Activated naive CD4-positive, alpha-beta T cell (primary cell): ENCODE data around the gene SPARCL1.
"Not testable (repeated sequence)": the region's sequence is repeated elsewhere in the genome, so short reads cannot be mapped to it uniquely, and the experiment has no call there.

Source experiments
- DNase-seq, 4 experiments: peaks; one replicate each; lab custom pipeline; 2025; lab: John Stamatoyannopoulos, UW

The SPARCL1 gene

DNA sequence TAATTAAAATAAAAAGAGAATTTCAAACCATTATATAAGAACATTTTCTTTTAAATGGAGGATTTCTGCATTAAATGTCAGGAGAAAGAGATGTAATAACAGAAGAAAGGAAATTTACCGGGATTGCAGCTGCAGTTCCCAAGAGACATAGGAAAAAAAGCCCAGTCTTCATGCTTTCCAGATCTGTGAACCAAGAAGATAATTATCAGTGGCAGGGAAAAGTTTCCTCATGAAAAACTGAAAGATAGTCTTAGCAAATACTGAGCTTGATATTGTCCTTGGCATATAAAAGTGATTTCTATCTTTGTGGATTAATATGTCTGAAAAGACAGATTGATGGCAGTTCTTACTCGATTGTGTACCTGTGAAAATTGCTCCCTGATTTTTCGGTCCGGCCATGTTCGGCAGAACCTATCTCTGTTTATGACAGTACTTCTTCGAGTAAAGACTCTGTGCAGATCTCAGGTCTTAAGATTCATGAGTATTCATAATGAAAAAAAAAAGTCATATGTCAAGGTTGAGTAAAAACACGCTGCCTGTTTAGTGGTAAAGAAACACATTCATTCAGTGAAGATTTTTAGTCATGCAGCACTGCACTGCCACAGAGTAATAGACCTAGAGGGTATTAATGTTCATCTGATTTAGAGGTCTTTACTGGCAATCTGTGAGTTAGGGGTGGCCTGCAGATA lies 29.6 kb downstream of the SPARCL1 start:
- no peak for DNase-seq

DNA sequence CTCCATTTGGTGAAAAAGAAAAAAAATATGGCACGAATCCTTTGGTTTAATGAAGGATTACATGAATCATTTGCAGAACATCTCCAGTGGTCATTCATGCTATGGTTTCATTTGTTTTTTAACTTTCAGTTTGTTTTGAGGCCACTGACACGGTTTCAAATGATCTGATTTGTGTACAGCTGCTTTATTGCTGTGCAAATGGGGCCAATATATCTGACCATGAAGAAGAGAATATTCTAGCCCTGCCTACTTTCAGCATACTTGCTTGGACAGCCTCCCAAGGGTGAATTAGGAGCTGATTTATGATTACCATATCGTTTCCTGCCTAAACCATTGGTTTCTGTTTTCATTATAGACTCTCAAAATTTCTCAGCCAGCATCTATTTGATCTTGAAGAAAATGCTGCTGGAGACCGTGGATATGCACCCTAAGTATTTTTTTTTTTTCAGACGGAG lies 30.7 kb downstream of the SPARCL1 start:
- no peak for DNase-seq

DNA sequence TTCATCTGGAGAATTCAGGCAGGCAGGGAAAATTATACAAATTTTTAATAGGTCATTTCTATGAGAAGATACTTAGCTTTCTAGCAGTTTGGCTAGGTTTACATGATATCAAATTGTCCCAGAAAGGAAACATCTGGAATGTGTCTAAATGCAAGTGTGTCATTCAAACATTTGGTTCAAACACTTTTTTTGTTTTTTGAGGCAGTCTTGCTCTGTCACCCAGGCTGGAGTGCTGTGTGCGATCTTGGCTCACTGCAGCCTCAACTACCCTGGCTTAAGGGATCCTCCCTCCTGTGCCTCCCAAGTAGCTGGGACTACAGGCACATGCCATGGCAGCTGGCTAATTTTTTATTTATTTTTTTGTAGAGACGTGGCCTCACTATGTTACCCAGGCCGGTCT lies 31.6 kb downstream of the SPARCL1 start:
- DNase-seq, result no peak

DNA sequence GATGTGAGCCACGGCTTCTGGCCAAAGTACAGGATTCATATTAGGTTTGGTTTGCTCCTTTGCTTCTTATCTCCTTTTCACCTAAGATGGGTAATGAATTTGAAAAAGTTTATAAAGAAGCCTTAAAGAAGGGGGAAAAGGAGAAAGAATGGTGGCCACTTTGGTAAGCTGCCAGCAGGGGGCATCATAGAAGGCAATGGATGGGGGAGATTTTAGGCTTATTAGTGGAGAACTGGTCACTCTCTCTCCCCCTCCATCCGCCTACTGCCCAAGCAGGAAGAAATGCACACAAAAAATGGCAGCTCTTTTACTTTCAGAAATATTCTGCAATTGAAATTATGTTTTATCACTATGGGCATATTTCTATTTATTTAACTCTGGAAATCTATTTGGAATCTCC lies 32.0 kb downstream of the SPARCL1 start:
- DNase-seq, result no peak

DNA sequence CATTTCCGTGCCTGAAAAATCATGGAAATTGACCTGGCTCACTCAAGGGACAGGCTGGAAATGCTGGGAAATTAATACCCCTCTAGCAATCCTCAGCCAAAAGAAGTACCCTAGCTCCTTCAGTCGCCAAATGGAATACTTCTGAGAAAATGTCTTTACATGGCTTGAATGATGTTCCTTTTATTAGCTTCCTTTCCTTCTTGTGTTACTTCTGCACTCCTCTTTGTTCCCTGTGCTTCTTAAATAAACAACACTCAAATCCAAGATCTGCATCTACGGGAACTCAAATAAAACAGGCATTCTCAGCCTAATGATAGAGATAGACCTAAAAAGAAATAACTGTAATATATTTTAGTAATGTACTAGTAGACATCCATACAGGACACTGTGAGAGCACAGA lies 36.1 kb downstream of the SPARCL1 start:
- DNase-seq, result no peak

DNA sequence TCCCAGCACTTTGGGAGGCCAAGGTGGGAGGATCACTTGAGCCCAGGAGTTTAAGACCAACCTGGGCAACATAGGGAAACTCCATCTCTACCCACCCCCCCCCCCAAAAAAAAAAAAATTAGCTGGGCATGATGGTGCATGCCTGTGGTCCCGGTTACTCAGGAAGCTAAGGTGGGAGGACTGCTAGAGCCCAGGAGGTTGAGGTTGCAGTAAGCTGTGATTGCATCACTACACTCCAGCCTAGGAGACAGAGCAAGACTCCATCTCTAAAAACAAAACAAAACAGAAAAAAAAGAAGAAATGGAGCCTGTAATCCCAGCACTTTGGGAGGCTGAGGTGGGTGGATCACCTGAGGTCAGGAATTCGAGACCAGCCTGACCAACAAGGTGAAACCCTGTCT lies 37.3 kb downstream of the SPARCL1 start:
- not testable (repeated sequence) for DNase-seq

DNA sequence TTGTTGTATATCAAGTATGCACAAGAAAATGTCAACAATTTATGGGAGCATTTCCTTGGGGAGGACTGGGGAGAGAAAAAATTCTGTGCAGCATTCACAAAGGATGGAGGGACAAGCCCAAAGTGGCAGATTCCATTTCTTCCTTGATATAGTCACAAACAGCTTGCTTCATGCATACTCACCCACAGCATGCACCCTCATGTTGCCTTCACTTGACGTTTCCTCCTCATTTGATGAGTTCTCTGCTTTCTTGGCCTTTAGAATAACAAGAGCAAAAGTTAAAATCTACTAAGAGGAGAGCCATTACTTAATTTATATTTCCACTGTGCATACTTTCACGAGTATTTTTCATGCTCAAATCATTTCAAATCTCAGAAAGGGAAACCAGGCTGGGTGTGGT lies 37.7 kb downstream of the SPARCL1 start:
- no peak for DNase-seq

DNA sequence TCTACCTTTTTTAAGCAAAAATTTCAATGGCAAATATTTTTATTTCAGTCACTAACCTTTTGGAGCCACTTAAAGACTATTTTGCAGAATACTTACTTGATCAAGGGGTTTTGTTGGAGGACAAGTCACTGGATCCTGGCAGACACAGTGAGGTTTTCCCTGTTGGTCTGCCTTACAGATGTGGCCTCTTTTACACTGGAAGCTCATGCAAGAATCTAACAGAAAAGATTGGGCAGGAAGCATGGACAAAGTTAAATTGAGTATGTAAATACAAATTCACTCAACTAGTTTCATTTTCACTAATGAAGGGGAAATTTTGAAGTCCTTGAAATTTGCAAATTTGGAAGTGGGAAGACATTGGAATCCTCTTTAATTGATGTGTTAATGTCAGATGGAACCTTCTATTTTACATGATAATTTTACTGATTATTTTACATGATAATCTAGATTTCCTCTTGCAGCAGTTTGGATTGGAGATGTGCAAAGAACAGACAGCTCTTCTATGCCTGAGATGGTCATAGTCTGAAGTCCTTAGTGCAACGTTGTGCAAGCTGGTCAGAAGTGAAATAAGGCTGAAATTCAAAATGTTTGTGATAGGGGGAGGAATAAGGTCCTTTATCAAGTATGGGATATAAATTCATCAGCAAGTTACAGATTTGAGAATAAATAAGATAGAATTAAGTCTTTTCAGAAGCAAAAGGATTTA lies 38.4 kb downstream of the SPARCL1 start:
- no peak for DNase-seq

DNA sequence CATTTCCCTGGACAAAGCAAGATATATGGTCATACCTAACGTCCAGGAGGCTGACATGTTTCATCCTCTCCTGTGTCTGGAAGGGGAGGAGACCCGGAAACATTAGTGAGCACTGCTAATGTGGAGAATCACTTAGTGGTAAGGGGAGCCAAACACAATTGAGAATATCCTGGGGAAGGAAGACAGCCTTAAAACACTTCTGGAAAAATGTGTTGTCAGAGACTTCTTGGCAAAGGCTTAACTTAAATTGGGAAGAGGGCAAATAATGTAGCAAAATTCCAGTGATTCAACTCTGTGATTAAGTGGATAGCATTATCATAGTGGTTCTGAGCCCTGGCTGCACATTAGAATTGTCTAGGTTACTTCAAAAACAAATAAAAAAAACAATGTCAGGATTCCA lies 39.5 kb downstream of the SPARCL1 start:
- DNase-seq, result no peak

DNA sequence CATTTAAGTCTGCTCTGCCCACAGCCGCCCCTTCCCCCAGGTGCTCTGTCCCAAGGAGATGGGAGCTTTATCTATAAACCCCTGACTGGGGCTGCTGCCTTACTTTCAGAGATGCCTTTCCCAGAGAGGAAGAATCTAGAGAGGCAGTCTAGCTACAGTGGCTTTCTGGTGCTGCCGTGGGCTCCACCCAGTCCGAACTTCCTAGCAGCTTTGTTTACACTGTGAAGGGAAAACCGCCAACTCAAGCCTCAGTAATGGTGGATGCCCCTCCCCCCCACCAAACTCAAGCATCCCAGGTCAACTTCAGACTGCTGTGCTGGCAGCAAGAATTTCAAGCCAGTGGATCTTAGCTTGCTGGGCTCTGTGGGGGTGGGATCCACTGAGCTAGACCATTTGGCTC lies 40.5 kb downstream of the SPARCL1 start:
- DNase-seq, result not testable (repeated sequence)

DNA sequence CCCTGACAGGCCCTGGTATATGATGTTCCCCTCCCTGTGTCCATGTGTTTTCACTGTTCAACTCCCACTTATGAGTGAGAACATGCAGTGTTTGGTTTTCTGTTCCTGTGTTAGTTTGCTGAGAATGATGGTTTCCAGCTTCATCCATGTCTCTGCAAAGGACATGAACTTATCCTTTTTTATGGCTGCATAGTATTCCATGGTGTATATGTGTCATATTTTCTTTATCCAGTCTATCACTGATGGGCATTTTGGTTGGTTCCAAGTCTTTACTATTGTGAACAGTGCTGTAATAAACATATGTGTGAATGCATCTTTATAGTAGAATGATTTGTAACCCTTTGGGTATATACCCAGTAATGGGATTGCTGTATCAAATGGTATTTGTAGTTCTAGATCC lies 45.9 kb downstream of the SPARCL1 start:
- not testable (repeated sequence) for DNase-seq

DNA sequence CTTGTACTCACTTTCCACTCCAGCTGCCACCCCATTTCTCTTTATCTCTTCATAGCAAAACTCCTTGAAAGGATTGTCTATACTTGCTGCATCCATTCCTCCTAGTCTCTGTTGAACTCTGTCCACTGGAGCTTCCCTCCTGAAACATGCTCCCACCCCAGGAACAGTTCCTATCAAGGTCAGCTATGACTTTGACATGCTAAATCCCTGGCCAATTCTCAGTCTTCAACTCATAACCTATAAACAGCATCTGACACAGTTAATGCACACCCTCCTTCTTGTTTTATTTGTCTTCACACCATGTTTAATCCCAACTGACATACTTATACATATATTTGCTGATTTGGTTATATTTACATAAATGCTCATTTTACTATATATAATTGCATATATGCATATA lies 47.8 kb downstream of the SPARCL1 start:
- DNase-seq, result no peak

DNA sequence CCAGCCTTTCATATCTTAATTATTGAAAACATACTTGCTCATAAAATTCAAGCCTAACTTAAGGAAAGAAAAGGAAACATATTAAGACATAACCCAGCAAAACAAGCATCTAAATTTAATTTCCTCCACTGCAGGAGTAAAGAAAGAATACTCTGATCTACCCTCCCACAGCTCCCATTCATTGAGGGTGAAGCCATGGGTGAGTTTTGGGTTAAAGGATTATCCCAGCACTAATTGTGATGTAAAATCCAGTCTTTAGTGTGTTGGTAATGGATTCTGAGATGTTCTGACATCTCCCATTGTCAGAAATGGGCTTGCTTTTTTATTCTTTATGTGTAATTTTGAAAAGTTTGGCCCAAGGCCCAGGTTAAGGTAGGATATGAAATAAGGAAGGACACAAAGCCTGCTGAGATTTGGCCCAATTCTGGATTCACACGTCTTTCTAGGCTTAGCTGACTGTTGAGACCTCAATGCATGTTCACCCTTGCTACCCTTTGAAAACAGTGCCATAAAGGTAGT lies 50.4 kb downstream of the SPARCL1 start:
- DNase-seq, result no peak

DNA sequence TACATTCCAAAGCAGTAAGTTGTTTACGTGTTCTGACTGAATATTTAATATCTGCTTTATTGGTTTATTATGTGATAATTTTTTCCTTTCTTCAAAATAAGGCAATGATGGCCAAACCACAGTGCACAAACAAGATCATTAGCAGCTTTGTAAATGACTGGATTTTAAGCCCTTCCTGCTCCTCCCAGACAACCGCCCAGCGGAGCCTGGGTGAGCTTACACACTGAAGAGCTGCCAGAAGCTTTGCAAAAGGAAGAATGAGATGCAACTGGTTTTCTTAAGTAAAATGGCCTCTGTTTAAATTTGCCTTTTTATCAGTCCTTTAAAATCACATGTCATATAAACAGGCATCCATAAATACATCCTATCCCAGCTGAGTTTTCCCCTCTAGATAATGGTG lies 52.2 kb downstream of the SPARCL1 start:
- DNase-seq, result no peak

DNA sequence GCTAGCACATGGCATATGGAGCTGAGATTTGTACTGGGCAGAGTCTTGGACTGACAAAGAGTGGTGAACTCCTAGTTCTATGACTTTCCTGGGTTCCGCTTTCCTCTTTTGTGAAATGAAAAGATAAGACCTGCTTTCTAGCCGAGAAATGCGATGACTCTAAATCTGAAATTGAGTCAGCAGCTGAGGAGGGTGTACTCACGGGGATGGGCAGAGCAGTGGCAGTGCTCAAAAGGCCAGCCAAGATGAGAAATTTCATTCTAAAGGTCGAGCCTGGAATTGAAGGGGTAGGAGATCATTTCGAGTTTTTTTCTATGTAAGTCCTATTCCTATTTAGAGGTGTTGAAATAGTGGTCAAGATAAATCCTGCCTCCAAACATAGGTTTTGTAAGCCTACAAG lies 59.8 kb downstream of the SPARCL1 start:
- DNase-seq, result no peak

DNA sequence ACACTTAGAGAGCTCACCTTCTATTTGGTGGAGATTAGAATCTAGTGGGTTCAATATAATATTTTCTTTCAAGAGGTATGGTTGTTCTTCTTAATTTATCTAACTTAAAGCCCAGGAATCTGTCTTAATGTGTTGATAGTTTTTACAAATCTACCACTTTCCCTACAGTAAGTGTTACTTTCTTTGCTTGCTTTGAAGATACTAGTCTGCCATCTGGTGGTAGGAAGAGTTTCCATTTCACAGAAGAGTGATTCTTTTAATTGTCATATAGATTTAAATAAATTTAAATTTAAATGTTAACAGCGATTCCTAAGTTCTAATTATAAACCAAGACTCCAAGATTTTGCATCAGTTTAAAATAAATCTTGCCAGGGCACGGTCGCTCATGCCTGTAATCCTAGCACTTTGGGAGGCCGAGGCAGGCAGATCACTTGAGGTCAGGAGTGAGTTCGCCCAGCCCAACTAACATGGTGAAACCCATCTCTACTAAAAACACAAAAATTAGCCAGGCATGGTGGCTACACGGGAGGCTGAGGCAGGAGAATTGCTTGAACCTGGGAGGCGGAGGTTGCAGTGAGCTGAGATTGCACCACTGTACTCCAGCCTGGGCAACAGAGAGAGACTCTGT lies 63.3 kb downstream of the SPARCL1 start:
- no peak for DNase-seq

DNA sequence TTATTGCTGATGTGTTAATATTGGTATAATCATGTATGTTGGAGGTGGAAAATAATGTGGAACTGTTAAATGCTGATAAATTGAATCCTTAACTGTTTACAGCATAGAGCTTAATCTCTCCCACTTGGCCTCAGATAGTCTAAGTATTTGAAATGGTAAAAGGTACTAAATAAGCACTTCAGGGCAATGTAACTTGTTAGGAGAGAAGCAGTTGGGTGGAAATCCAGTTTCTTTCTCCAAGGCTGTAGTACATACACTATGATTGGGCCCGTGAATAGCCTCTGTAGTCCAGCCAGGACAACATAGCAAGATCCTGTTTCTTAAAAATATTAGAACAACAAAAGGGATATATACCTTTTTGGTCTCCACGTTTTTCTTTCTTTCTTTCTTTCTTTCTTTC lies 67.1 kb downstream of the SPARCL1 start:
- no peak for DNase-seq

DNA sequence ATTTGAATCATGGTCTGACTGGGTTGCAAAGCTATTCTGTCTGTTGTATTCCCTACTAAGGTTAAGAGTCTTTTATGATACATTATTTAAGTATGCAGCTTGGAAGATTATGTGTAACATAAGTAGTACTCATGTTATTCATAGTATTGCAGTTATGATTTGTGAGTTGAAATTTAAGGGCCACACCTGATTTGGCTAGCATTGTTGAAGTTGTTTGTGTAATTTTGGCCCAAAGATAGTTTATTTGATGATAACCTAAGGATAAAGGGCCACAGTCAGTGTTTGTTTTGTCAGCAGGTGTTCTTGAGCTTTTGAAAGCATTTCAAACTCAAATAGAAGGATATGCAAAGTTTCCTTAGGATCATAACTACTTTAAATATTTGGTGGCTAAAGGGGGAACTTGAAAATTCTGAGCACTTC lies 67.9 kb downstream of the SPARCL1 start:
- no peak for DNase-seq

DNA sequence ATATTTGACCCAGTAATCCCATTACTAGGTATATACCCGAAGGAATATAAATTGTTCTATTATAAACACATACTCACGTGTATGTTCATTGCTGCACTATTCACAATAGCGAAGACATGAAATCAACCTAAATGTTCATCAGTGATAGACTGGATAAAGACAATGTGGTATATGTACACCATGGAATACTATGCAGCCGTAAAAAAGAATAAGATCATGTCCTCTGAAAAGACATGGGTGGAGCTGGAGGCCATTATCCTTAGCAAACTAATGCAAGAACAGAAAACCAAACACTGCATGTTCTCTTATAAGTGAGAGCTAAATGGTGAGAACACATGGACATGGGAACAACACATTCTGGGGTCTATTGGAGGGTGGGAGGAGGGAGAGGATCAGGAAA lies 70.3 kb downstream of the SPARCL1 start:
- DNase-seq, result no peak

DNA sequence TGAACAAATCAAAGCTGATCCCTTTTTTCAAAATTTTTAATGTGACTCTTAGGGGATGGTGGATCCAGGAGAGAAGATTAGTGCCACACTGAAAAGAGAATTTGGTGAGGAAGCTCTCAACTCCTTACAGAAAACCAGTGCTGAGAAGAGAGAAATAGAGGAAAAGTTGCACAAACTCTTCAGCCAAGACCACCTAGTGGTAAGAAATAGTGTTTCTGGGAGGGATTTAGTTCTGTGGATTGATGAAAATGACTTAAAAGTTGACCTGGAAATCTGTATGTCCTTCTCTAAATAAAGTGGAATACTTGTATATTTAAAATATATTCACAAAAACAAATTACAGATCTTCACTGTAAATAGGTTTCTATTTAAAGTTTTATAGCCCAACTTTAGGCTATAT lies 77.6 kb downstream of the SPARCL1 start:
- no peak for DNase-seq

DNA sequence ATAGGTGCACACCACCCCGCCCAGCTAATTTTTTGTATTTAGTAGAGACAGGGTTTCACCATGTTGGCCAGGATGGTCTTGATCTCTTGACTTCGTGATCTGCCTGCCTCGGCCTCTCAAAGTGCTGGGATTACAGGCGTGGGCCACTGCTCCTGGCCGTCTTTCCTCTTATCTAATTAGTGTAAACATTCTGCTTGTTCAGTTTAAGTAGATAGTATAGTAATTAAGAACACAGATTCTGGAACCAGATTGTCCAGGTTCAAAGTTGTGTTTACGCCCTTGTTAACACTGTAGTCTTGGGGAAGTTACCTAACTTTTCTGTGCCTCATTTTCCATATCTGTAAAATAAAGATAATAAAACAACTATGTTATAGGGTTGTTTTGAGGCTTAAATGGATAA lies 82.8 kb downstream of the SPARCL1 start:
- not testable (repeated sequence) for DNase-seq

DNA sequence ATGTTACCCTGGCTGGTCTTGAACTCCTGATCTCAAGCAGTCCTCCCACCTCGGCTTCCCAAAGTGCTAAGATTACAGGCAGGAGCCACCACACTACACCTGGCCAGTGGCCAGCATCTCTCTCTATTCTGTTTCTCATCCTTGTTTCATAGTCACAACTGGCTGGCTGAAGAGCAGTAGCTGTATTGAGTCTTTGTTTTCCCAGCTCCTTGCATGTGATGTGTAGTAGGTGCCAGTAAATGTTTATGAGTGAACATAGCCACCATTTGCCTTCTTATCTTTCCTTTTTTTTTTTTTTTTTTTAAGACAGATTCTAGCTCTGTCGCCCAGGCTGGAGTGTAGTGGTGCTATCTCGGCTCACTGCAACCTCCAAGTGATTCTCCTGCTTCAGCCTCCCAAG lies 83.2 kb downstream of the SPARCL1 start:
- DNase-seq, result no peak

DNA sequence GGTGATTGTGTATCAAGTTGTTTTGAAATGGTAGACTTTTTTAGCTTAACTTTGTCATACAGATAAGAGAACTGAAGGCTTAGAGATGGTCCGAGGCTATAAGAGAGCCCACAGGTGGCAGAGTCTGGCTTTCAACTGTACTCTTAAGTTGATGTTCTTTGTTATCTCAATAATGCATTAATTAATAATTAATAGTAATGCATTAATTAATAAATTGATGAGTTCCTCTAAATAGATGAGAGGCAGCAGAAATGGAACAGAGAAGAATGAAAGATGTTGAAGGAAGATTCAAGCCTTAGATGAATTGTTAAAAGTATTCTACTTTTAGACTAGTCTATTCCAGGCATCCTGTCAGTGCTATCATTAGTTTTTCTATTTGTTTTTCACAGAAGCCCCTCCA lies 84.4 kb downstream of the SPARCL1 start:
- no peak for DNase-seq
